GM18502 (cell line): ENCODE results near the gene TMEM126B.

Source experiments
- ATAC-seq: cut with Tn5 transposase; IDR thresholded peaks from one replicate; pipeline ENCODE4 v1.9.1; 2021; ENCODE audit warnings: mild to moderate bottlenecking; ENCODE audit not compliant: unreplicated experiment, poor library complexity

TMEM126B gene

GRCh38 chr11:85679576-85679975 is 51.2 kb downstream of the TMEM126B start:
- ATAC-seq: no peak

GRCh38 chr11:85680897-85681296 is 52.5 kb downstream of the TMEM126B start:
- no peak for ATAC-seq

DNA sequence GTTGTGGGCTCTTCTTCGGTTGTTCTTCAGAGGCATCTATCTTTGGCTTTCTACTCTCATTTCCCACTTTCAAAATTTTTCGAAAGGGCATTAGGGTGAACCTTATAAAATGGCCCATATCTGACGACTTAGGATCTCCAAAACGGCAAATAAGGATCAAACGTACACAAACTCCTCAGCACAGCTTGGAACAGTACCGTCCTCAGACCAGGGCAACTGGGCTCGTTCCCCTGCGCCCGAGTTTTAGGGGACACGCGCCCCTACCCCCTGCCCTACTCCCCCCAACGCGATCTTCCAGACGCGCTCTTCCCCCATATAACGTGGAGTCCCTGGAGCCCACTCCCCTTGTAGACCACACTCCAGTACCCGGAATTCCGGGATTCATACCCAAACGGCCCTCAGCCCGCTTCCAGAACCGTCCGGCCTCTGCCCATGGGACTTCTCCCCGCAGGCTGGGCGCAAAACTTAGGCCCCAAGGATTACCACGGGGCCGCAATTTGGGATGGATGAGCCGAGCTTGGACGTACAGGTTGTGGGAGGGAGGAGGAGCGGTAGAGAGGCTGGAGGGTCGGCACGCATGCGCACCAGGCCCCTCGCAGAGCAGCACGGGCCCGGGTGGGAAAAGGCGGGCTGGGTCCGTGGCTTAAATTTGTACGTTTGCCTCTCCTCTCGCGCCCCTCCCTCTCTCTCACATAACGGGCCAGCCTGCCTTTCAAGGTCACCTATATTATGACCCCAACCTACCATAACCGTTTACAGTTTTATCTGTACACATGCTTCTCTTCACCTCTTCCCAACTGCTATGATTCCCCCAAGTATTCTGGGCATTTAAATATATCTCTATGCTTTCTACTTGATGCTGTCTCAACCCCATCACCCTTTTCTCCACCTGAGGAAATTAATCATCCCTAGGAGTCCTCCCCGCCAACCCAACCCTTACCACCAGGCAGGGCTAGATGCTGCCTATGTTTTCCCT is 54.2 kb downstream of the TMEM126B start:
- no peak for ATAC-seq

DNA sequence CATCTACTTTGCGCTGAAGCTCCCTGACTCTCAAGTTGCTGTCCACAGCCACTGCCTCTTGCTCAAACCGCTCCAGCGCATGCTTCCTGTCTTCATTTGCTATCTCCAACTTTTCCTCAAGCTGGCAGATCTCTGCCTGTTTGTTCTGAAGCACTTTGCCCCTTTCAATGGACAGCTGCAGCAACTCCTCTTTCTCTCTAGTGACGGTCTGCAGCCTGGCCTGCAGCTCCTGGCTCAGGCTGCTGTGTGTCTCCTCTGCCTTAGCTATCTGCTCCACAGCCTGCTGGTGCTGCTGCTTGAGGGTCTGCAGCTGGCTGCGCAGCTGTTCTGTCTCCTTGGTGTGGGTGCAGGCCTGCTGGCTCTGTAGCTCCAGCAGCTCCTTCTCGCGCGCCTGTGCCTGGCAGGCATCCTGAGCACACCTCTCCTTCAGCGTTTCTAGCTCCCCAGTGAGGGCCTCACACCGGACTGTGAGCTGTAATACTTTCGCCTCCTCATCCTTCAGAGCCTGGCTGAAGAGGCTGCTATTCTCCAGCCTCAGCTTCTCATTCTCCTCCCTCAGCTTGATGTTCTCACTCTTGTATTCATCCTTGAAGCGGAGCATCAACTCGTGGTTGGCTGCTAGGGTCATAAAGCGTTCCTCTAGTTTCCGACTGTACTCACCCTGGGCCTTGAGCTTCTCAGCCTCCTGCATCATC is 56.9 kb downstream of the TMEM126B start:
- no peak for ATAC-seq

- ATAC-seq: no peak
These were observed 57.5 kb downstream of the TMEM126B start, which contains the start of gene CCDC89 for GRCh38 chr11:85685820-85686459. Gene CCDC89, minus strand, starts transcription at chr11:85686195. Its CDS starts 65 bp downstream, at chr11:85686130.
